H9 (cell line): ENCODE measurements around the gene FRZB. TPM values are rescaled to one million over a fixed set of nuclear protein-coding genes. Genes with fewer than 3 reads are reported as not detected.

Experiments used
- DNase-seq: peaks from one replicate; pipeline ENCODE4 v3.0.0-alpha.2; 2017
- H2AFZ ChIP-seq: one replicate; pipeline ENCODE4 v1.6.1; 2013; ENCODE audit warnings: mild to moderate bottlenecking, low read length, control low read depth, moderate library complexity
- H2AK5ac ChIP-seq: 2 replicates; pipeline ENCODE4 v1.6.1; 2013; ENCODE audit warnings: low read length, control low read depth, mixed read lengths; ENCODE audit not compliant: insufficient read length
- H2BK120ac ChIP-seq: one replicate; pipeline ENCODE4 v1.6.1; 2013; ENCODE audit warnings: low read depth, mild to moderate bottlenecking, low read length, control low read depth, inconsistent platforms; ENCODE audit not compliant: poor library complexity, severe bottlenecking
- H2BK12ac ChIP-seq: 2 replicates; pipeline ENCODE4 v1.6.1; 2013; ENCODE audit warnings: low read length, control low read depth, mixed read lengths, low read depth; ENCODE audit not compliant: insufficient read length
- H2BK15ac ChIP-seq: 2 replicates; pipeline ENCODE4 v1.6.1; 2013; ENCODE audit warnings: low read depth, low read length, control low read depth
- H2BK20ac ChIP-seq: one replicate; pipeline ENCODE4 v1.6.1; 2013; ENCODE audit warnings: low read depth, mild to moderate bottlenecking, low read length, control low read depth, inconsistent platforms; ENCODE audit not compliant: poor library complexity, severe bottlenecking
- H2BK5ac ChIP-seq: 2 replicates; pipeline ENCODE4 v1.6.1; 2013; ENCODE audit warnings: low read length, control low read depth, mixed read lengths; ENCODE audit not compliant: insufficient read length
- H3K14ac ChIP-seq: 2 replicates; pipeline ENCODE4 v1.6.1; 2013; ENCODE audit warnings: low read length, control low read depth; ENCODE audit not compliant: insufficient read depth
- H3K18ac ChIP-seq: 2 replicates; pipeline ENCODE4 v1.6.1; 2013; ENCODE audit warnings: low read depth, mild to moderate bottlenecking, mixed read lengths, low read length, control low read depth; ENCODE audit not compliant: insufficient read length
- H3K23ac ChIP-seq: 2 replicates; pipeline ENCODE4 v1.6.1; 2013; ENCODE audit warnings: low read length, control low read depth, mixed read lengths, low read depth; ENCODE audit not compliant: insufficient read length
- H3K23me2 ChIP-seq: 2 replicates; pipeline ENCODE4 v1.6.1; 2013; ENCODE audit warnings: low read depth, mild to moderate bottlenecking, mixed read lengths, low read length, control low read depth; ENCODE audit not compliant: insufficient read length, poor library complexity, severe bottlenecking
- H3K27ac ChIP-seq: 2 replicates; pipeline ENCODE4 v1.5.1; 2013; ENCODE audit warnings: low read length, control low read depth, mixed read lengths, low read depth; ENCODE audit not compliant: insufficient read length
- H3K27me3 ChIP-seq: 2 replicates; pipeline ENCODE4 v1.6.1; 2013; ENCODE audit warnings: low read length, control low read depth, inconsistent platforms; ENCODE audit not compliant: insufficient read depth
- H3K4ac ChIP-seq: 2 replicates; pipeline ENCODE4 v1.6.1; 2013; ENCODE audit warnings: low read depth, mild to moderate bottlenecking, control low read depth, inconsistent platforms, low read length, moderate library complexity
- H3K4me1 ChIP-seq: 2 replicates; pipeline ENCODE4 v1.6.1; 2013; ENCODE audit warnings: low read length, control low read depth, inconsistent platforms; ENCODE audit not compliant: insufficient read depth
- H3K4me2 ChIP-seq: 2 replicates; pipeline ENCODE4 v1.6.1; 2013; ENCODE audit warnings: low read length, control low read depth, mixed read lengths; ENCODE audit not compliant: insufficient read length, insufficient read depth
- H3K56ac ChIP-seq: 2 replicates; pipeline ENCODE4 v1.6.1; 2013; ENCODE audit warnings: low read depth, mild to moderate bottlenecking, mixed read lengths, low read length, control low read depth; ENCODE audit not compliant: insufficient read length
- H3K79me1 ChIP-seq: 2 replicates; pipeline ENCODE4 v1.6.1; 2013; ENCODE audit warnings: low read depth, mild to moderate bottlenecking, moderate library complexity, low read length, control low read depth, inconsistent platforms; ENCODE audit not compliant: insufficient read depth, poor library complexity, severe bottlenecking
- H3K79me2 ChIP-seq: 2 replicates; pipeline ENCODE4 v1.6.1; 2013; ENCODE audit warnings: low read length, control low read depth, inconsistent platforms; ENCODE audit not compliant: insufficient read depth
- H3K9ac ChIP-seq: 2 replicates; pipeline ENCODE4 v1.6.1; 2013; ENCODE audit warnings: low read length, control low read depth, mixed read lengths; ENCODE audit not compliant: insufficient read length; ENCODE audit errors: extremely low read depth
- H3K9me3 ChIP-seq: one replicate; pipeline ENCODE4 v1.6.1; 2013; ENCODE audit warnings: low read depth, low read length, inconsistent platforms; ENCODE audit not compliant: control insufficient read depth
- H3T11ph ChIP-seq: one replicate; pipeline ENCODE4 v1.6.1; 2013; ENCODE audit warnings: mild to moderate bottlenecking, low read length, control low read depth, inconsistent platforms
- H4K20me1 ChIP-seq: one replicate; pipeline ENCODE4 v1.6.1; 2013; ENCODE audit not compliant: control insufficient read depth, insufficient read length, insufficient read depth
- H4K5ac ChIP-seq: 2 replicates; pipeline ENCODE4 v1.6.1; 2013; ENCODE audit warnings: low read depth, mild to moderate bottlenecking, mixed read lengths, low read length, control low read depth; ENCODE audit not compliant: insufficient read length
- H4K8ac ChIP-seq: replicated peaks from 2 replicates; pipeline ENCODE4 v1.6.1; 2013; ENCODE audit warnings: low read length, control low read depth, mixed read lengths, low read depth; ENCODE audit not compliant: insufficient read length
- H4K91ac ChIP-seq: 2 replicates; pipeline ENCODE4 v1.6.1; 2013; ENCODE audit warnings: low read depth, mild to moderate bottlenecking, moderate library complexity, mixed read lengths, low read length, control low read depth; ENCODE audit not compliant: insufficient read length
- H3K27ac Mint-ChIP-seq, 3 experiments: 2 replicates in 2 of 3; 3 replicates in 1 of 3; pipeline ENCODE4 v1.8.0; 2020 to 2021; ENCODE audit warnings: mixed read lengths in 3 of 3, mild to moderate bottlenecking in 1 of 3, moderate library complexity in 1 of 3
- H3K27me3 Mint-ChIP-seq: 2 replicates; pipeline ENCODE4 v1.8.0; 2021; ENCODE audit warnings: low read depth, mild to moderate bottlenecking, moderate library complexity, mixed read lengths
- H3K36me3 Mint-ChIP-seq, 3 experiments: 2 replicates in 2 of 3; 3 replicates in 1 of 3; pipeline ENCODE4 v1.8.0; 2020 to 2021; ENCODE audit warnings: low read depth in 3 of 3, mixed read lengths in 3 of 3; ENCODE audit not compliant: insufficient read depth in 1 of 3
- H3K4me1 Mint-ChIP-seq, 2 experiments: 2 replicates each; pipeline ENCODE4 v1.8.0; 2020; ENCODE audit warnings: mixed read lengths in 2 of 2
- H3K4me3 Mint-ChIP-seq, 2 experiments: 2 replicates in 1 of 2; 3 replicates in 1 of 2; pipeline ENCODE4 v1.8.0; 2020 to 2021; ENCODE audit warnings: mild to moderate bottlenecking in 2 of 2, mixed read lengths in 2 of 2, moderate library complexity in 1 of 2
- H3K9me3 Mint-ChIP-seq, 2 experiments: 2 replicates in 1 of 2; 3 replicates in 1 of 2; pipeline ENCODE4 v1.8.0; 2020; ENCODE audit warnings: mild to moderate bottlenecking in 2 of 2, mixed read lengths in 2 of 2, moderate library complexity in 1 of 2
- WGBS: extraction: QIAGEN DNeasy Blood & Tissue Kit; methylation state at CpG from one replicate; pipeline ENCODE4 v1.1.7; 2013; ENCODE audit warnings: missing lambda C conversion rate, low lambda C conversion rate, mixed read lengths; ENCODE audit not compliant: insufficient read length; ENCODE audit errors: extremely low coverage; 5-methylcytosine and 5-hydroxymethylcytosine counted together
- total RNA-seq: library from RNA; stranded (reverse); gene quantifications from 2 replicates; pipeline ENCODE4 v1.2.1, GENCODE V29; 2021
- TF ChIP-seq, protein P1 (sequence below): fragments of 200-600 bp; sonication (generic); conservative IDR thresholded peaks from 3 replicates; pipeline ENCODE4 v1.8.0; 2021; ENCODE audit warnings: antibody characterized with exemption, mild to moderate bottlenecking

FRZB gene
- total RNA-seq, 1 experiment from 2014 or later = 1.1 TPM

DNA sequence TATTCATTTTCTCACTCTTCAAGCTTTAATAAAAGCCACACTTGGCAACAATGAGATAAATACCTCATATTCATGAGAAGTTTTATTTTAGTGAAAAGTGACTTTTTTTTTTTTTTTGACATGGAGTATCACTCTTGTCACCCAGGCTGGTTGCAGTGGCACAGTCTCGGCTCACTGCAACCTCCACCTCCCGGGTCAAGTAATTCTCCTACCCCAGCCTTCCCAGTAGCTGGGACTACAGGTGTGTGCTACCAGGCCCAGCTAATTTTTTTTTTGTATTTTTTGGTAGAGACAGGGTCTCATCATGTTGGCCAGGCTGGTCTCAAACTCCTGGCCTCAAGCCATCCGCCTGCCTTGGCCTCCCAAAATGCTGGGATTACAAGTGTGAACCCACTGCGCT is 47.0 kb downstream of the FRZB start:
- H3K27ac ChIP-seq = no peak overlapping the region

More for the DNA sequence above, 47.0 kb downstream of the FRZB start:
- no CpG with 5 or more reads among the region's 4 CpGs for WGBS
- Histone ChIP-seq H3K4me2 (peak overlapping the region; percentile 13), H2BK20ac (no peak overlapping the region), H4K5ac (no peak overlapping the region), H3K14ac (no peak overlapping the region), H2BK120ac (no peak overlapping the region), H2AFZ (no peak overlapping the region), H3K4me1 (peaks cover 8% of the 10 kb centered on the region; the same call in 1 of the 2 replicates), H2AK5ac (no peak overlapping the region), H3K18ac (no peak overlapping the region), H2BK5ac (no peak overlapping the region), H4K91ac (no peak overlapping the region), H4K20me1 (no peaks in the 10 kb centered on the region), H2BK12ac (no peak overlapping the region), H3T11ph (no peak overlapping the region), H3K27me3 (no peaks in the 10 kb centered on the region), H3K79me2 (no peaks in the 10 kb centered on the region), H4K8ac (no peak overlapping the region), H2BK15ac (no peak overlapping the region), H3K23me2 (no peaks in the 10 kb centered on the region), H3K9ac (no peak overlapping the region), H3K9me3 (no peaks in the 10 kb centered on the region), H3K23ac (no peak overlapping the region), H3K56ac (no peak overlapping the region), H3K4ac (no peak overlapping the region), H3K79me1 (no peaks in the 10 kb centered on the region)
- H3K27ac Mint-ChIP-seq = peak overlapping the region; percentile 20 to 98 (median 44); a peak in 3 of 7 replicates
- DNase-seq = no peak
- H3K4me1 Mint-ChIP-seq = peaks cover 30 to 37% of the 10 kb centered on the region in 2 experiments
- H3K27me3 Mint-ChIP-seq = peaks cover 2% of the 10 kb centered on the region; the same call in 1 of the 2 replicates
- TF ChIP-seq, protein P1, sequence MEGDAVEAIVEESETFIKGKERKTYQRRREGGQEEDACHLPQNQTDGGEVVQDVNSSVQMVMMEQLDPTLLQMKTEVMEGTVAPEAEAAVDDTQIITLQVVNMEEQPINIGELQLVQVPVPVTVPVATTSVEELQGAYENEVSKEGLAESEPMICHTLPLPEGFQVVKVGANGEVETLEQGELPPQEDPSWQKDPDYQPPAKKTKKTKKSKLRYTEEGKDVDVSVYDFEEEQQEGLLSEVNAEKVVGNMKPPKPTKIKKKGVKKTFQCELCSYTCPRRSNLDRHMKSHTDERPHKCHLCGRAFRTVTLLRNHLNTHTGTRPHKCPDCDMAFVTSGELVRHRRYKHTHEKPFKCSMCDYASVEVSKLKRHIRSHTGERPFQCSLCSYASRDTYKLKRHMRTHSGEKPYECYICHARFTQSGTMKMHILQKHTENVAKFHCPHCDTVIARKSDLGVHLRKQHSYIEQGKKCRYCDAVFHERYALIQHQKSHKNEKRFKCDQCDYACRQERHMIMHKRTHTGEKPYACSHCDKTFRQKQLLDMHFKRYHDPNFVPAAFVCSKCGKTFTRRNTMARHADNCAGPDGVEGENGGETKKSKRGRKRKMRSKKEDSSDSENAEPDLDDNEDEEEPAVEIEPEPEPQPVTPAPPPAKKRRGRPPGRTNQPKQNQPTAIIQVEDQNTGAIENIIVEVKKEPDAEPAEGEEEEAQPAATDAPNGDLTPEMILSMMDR = no peak
- no peaks in the 10 kb centered on the region for H3K9me3 Mint-ChIP-seq
- H3K36me3 Mint-ChIP-seq = no peaks in the 10 kb centered on the region
- H3K4me3 Mint-ChIP-seq = no peak overlapping the region
